ENCODE data around the gene F8.

The F8 gene

GRCh38 chrX:154804261-154804956, 218.1 kb downstream of the F8 start:
- TF ChIP-seq CTCF (IDR thresholded peaks at IDR 0.05; ENCODE audit: low read depth, low read length, missing control alignments), result no peak
- peak overlapping the region; percentile 70 for H3K4me3 ChIP-seq (ENCODE audit: low read depth, low read length)
- no peak for DNase-seq (ENCODE audit: low read depth)

- no peak for TF ChIP-seq CTCF (IDR thresholded peaks at IDR 0.05; ENCODE audit: low read depth, low read length, missing control alignments)
- no peak overlapping the region for H3K4me3 ChIP-seq (ENCODE audit: low read depth, low read length)
- no peak for DNase-seq (ENCODE audit: low read depth)
Observed at GRCh38 chrX:154802947-154803346, 219.6 kb downstream of the F8 start.

GRCh38 chrX:154800478-154801210, 221.9 kb downstream of the F8 start:
- DNase-seq (ENCODE audit: low read depth), result no peak
- no peak for TF ChIP-seq CTCF (IDR thresholded peaks at IDR 0.05; ENCODE audit: low read depth, low read length, missing control alignments)
- no peak overlapping the region for H3K4me3 ChIP-seq (ENCODE audit: low read depth, low read length)

- DNase-seq (ENCODE audit: low read depth), result no peak
- H3K4me3 ChIP-seq (ENCODE audit: low read depth, low read length), result no peak overlapping the region
- TF ChIP-seq CTCF (IDR thresholded peaks at IDR 0.05; ENCODE audit: low read depth, low read length, missing control alignments), result no peak
Observed at GRCh38 chrX:154799556-154800348, 222.8 kb downstream of the F8 start.

GRCh38 chrX:154797006-154797405, 225.5 kb downstream of the F8 start:
- H3K4me3 ChIP-seq (ENCODE audit: low read depth, low read length), result no peak overlapping the region
- no peak for TF ChIP-seq CTCF (IDR thresholded peaks at IDR 0.05; ENCODE audit: low read depth, low read length, missing control alignments)
- no peak for DNase-seq (ENCODE audit: low read depth)

GRCh38 chrX:154795016-154795415, 227.5 kb downstream of the F8 start:
- no peak for TF ChIP-seq CTCF (IDR thresholded peaks at IDR 0.05; ENCODE audit: low read depth, low read length, missing control alignments)
- no peak for DNase-seq (ENCODE audit: low read depth)
- H3K4me3 ChIP-seq (ENCODE audit: low read depth, low read length), result no peak overlapping the region
